Activated T-cell treated with anti-CD3 and anti-CD28 coated beads for 48 hours (primary cell): ENCODE data around the gene EGFL6.
"Not testable (repeated sequence)": the region's sequence is repeated elsewhere in the genome, so short reads cannot be mapped to it uniquely, and the experiment has no call there.

Experiments used
- DNase-seq: peaks from one replicate; pipeline ENCODE4 v3.0.0-alpha.2; 2020; ENCODE audit warnings: low read depth

EGFL6 gene

GRCh38 chrX:13590914-13591313 is 21.5 kb downstream of the EGFL6 start:
- no peak for DNase-seq

GRCh38 chrX:13597874-13598273 is 28.5 kb downstream of the EGFL6 start:
- DNase-seq: no peak

DNA sequence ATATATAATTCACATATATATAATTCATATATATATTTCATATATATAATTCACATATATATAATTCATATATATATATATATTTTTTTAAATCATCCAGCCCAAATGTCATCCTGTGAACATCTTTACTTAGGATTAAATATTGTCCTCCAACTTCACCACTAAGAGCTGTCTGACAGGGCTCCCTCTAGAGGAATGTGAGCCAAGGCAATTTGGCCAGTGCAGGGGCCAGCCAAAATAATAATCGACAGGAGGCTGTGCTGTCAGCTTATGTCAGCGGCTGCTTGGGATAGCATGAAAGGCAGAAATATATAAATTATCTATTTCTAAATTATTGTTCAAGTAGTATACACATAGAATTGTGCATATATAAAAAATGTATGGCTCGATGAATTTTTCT is 29.5 kb downstream of the EGFL6 start:
- no peak for DNase-seq

DNA sequence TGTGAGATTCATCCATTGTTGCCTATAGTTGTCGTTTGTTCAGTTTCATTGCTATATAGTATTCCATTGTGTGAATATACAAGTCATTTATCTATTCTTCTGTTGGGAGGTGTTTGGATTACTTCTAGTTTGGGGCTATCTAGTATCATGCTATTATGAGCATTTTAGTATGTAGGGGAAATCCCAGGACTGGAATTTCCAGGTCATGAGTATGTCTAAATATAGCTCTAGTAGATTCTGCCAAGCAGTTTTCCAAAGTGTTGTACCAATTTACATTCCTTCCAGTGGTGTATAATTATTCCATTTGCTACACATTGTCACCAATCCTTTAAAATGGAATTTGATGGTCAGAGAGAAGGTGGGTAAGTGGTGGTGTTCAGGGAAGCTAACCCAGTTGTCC is 30.1 kb downstream of the EGFL6 start:
- DNase-seq: no peak

- no peak for DNase-seq
Observed at GRCh38 chrX:13605611-13606010, 36.2 kb downstream of the EGFL6 start.

- no peak for DNase-seq
Observed at GRCh38 chrX:13607331-13607995, 38.1 kb downstream of the EGFL6 start.

- DNase-seq: no peak
Observed at GRCh38 chrX:13607996-13608365, 38.6 kb downstream of the EGFL6 start.

DNA sequence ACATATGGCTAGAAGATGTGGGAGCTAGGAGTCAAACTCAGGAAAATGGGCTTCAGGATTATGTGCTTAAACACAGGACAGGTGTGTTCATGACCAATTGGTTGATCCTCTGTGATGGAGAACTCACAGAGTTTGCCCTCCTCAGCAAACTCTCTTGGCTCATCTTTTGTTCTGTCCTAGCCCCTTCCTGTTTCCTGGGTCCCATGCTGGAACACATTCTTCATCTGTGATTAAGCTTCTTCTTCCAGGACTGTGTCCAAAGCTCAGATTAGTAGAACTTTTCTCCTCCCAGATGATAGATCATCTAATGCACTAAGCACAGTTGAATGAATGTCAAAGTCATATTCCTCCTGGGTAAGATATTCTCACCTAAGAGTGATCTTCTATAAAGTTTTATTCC is 44.8 kb downstream of the EGFL6 start:
- DNase-seq: no peak

DNA sequence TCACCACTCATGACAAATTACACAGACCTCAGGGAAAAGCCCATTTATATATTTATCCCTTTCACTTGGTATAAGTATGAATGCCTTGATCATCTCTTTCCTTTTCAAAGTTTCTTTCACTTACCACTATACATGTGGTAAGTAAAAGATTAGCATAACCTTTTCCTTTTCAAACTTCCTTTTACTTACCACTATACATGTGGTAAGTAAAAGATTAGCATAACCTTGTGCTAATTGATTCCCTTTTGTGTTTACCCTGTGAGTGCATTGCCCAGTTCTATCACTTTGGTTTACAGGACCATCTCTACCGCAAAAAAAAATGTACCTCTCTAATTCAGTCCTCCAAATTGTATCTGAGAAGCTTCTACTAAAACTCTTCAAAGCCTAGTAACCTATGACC is 50.8 kb downstream of the EGFL6 start:
- DNase-seq: no peak

GRCh38 chrX:13622401-13622964 is 53.1 kb downstream of the EGFL6 start:
- DNase-seq: no peak

DNA sequence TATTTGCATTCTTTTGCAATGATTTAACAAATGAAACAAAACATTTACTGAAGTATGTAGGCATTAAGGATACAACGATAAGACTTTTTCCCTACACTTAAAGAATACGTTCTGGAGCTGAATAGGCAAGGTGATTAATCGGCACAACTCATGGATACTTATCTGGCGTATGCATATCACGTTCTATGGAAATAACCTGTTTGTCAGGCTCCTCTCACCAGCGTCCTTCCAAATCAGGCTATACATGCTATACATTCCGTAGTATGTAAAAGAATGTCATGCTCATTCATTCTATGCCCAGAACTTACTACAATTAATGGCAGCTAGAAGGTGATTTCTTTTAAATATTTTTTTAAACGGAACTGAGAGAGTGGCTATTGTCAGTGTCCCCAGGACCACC is 57.9 kb downstream of the EGFL6 start:
- no peak for DNase-seq

GRCh38 chrX:13637224-13637623 is 67.8 kb downstream of the EGFL6 start:
- DNase-seq: not testable (repeated sequence)

DNA sequence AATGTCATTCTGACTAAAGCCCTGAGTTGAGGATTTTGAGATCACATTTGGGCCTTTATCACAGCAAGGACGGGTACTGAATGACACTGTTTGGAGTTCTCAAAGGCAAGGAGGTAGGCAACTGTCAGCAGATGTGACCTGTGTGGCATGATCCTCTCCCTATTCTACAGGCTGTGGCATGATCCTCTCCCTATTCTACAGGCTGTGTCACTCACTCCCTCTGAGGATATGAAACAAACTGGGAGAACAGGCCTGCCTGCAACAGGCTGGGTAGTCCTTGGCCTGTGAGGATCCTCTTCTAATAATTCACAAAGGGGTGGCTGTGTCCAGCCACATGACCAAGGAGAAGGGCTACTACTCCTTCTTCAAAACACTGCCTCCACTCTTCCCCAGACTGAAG is 68.6 kb downstream of the EGFL6 start:
- DNase-seq: no peak

DNA sequence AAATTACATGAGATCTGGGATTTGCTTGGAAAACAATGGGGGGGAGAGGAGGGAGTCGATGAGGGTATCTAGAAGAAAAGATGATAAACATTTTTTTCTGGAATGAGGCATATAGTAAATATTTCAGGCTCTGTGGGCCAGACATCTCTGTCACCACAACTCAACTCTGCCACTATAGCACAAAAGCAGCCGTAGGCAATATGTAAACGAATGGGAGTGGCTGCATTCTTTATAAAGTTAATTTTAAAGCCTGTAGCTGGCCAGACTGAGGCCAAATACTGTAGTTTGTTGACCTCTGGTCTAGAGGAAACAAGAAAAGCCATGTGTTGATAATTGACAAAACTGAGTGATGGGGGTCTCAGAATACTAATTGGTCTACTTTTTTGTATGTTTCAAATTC is 69.4 kb downstream of the EGFL6 start:
- no peak for DNase-seq

DNA sequence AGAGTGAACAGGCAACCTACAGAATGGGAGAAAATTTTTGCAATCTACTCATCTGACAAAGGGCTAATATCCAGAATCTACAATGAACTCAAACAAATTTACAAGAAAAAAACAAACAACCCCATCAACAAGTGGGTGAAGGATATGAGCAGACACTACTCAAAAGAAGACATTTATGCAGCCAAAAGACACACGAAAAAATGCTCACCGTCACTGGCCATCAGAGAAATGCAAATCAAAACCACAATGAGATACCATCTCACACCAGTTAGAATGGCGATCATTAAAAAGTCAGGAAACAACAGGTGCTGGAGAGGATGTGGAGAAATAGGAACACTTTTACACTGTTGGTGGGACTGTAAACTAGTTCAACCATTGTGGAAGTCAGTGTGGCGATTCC is 72.3 kb downstream of the EGFL6 start:
- DNase-seq: not testable (repeated sequence)

DNA sequence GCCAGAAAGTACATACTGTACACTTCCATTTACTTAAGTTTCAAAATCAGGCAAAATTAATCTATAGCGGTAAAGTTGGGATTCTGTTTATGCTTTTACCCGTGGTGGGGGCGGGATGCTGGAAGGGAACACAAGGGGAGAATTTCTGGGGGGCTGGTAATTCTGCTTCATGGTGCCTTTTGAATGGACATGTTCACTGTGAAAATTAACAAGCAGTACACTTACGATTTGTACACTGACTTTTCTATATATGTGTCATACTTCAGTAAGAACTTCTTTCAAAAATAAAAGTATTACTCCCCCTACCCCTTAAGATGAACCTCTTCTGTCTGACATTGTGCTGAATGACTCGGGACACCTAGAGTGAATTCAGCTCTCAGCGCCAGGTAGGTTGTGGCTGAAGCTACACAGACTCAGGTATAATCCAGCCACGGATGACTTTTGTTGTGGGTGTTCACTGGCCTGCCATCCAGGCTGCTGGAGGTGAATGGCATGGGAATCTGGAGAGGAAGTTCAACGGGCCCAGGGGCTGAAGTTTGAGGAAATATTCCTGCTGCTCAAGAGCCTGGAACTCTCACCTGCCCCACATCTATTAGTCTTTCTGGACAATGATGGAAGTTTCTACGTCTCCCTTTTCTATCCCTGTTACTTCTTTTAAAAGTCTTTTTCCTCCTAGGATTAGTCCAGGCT is 76.2 kb downstream of the EGFL6 start:
- DNase-seq: no peak

DNA sequence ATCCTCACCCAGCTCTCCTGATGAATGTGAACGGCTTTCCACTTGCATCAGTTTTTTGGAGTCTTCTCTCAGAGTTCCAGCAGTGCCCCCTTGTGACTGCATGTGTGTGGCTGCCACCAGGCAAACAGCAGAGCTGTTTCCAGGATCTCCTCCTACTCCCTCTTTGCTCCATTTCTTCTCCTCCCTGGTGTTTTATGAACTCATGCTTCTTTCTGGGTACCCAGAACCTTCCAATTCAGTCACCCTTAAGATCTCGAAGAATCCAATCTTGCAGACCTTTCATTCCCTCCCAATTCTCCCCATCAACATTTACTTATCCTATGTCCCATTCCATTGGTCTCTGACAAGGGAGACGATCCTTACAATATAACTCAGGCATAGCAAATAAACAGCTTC is 76.8 kb downstream of the EGFL6 start:
- DNase-seq: peak; percentile 11

DNA sequence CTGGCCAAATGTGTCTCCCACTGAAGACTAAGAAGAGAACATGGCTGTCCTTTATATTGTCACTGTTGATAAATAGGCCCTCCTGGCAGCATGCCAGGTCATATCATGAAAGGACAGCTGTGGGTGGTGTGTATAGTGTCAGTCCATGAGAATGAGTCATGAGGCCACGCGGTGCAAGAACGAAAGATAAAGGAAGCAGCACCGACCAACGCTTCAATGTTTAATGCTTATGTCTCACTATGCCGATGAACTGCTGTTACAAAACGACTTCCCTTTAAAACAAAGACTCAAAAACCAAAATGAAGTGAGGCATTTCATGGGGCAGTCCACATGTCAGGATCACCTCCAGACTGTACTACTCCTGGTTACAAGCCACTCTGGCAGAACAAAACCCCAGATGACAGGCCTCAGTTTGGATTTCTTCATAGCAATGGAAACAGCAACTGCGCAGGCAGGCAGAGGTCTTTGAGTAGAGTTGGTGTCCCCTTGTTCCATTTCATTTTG is 78.4 kb downstream of the EGFL6 start:
- DNase-seq: peak; percentile 44

DNA sequence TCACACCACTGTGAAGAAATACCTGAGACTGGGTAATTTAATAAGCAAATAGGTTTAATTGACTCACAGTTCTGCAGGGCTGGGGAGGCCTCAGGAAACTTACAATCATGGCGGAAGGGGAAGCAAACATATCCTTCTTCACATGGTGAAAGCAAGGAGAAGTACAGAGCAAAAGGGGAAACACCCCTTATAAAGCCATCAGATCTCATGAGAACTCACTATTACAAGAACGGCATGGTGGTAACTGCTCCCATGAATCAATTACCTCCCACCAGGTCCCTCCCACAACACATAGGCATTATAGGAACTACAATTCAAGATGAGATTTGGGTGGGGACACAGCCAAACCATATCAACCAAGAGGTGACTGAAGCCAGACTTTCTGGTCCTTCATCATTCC is 78.9 kb downstream of the EGFL6 start:
- not testable (repeated sequence) for DNase-seq

DNA sequence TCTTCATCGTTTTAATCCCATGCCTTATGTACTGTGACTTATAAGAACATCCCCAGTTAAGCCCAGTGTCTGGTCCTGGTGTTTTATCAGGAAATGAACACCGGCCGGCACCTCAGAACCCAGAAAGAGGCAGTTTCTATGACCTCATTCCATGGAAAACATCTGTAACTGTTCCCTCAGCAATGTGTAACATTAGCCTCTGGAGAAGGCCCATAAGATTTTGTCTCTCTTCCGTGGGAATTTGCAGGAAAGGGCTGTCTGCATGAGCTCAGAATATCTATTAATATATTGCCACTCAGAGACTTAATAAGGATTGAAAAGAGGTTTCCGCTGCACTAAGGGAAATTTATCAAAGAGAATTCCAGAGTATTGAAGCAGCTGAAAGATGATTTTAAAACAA is 80.4 kb downstream of the EGFL6 start:
- no peak for DNase-seq

DNA sequence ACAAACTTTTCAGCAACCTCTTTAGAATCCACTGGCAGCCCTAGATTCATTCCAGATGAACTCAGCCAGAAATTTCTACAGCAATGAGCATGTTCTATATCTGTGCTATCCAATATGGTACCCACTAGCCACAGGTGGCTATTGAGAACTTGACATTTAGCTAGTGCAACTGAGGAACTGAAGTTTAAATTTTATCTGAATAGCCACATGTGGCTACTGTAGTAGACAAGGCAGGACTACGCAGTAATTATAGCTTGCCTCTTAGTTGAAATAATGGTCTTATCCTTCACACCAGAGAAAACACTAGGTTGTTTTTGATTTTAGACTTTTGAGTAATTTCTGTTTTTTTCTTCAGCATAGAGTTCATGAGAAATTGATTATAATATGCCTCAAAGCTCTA is 80.9 kb downstream of the EGFL6 start:
- no peak for DNase-seq

- DNase-seq: no peak
Observed at GRCh38 chrX:13651150-13651549, 81.7 kb downstream of the EGFL6 start.

DNA sequence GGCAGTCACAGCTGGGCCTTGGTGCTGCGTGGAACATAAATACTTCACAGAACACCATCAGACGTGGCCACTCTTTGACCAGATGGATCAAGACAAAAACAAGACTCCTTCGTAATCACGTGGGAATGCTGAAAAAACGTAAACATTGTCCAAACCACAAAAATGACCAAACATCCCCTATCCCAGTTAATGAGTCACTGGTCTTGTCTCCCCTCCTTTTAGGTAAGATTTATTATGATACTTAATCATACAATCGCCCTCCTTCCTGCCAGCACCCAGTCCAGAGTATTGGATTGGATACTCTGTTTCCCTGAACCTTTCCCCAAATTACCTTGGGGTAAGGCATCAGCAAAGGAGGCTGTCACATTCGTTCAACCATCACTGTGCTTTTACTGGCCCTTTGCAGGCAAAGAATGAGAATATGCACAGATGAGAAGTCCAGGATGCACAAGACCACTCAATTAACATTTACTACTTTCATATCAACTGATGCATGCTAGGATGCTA is 82.9 kb downstream of the EGFL6 start:
- DNase-seq: no peak
